ENCODE data around the gene PCDHGB4. TPM values are rescaled to one million over a fixed set of nuclear protein-coding genes. Genes with fewer than 3 reads are reported as not detected.
"Not testable (repeated sequence)": the region's sequence is repeated elsewhere in the genome, so short reads cannot be mapped to it uniquely, and the experiment has no call there.

Gene PCDHGB4
- total and polyA plus RNA-seq, 2 of the 4 experiments (the other 2 are of a cell fraction): 10.0 to 17.6 TPM

GRCh38 chr5:141394401-141395187 lies 7.1 kb downstream of the PCDHGB4 start:
- in situ Hi-C loops (cut with MboI; ENCODE audit: low sequenced_read_pairs); H3K4ac ChIP-seq (ENCODE audit: low read depth, low read length); H4K5ac ChIP-seq (ENCODE audit: low read depth, low read length); H3K14ac ChIP-seq (replicated peaks; ENCODE audit: low read depth, low read length); intact Hi-C loops (cut with micrococcal nuclease); H3K9ac ChIP-seq (ENCODE audit: low read depth, low read length); DNase-seq; H3K4me1 ChIP-seq (ENCODE audit: control insufficient read depth, insufficient read depth, low read length); H3K27ac ChIP-seq (ENCODE audit: insufficient read depth, low read length); H3K18ac ChIP-seq (ENCODE audit: low read depth, low read length); ATAC-seq (ENCODE audit: low read depth); BruUV-seq (replicated peaks); POLR2A ChIA-PET (ENCODE audit: unreplicated experiment); H3K23ac ChIP-seq (ENCODE audit: low read depth, low read length); H2BK15ac ChIP-seq (ENCODE audit: low read depth, low read length); H2AK5ac ChIP-seq (ENCODE audit: low read depth, low read length); H3K27me3 ChIP-seq (ENCODE audit: control insufficient read depth, insufficient read depth, low read length); H4K8ac ChIP-seq (ENCODE audit: low read depth in 2 of 2, low read length in 2 of 2); H2BK5ac ChIP-seq (ENCODE audit: low read depth, low read length, poor library complexity, severe bottlenecking); H2AK9ac ChIP-seq (replicated peaks; ENCODE audit: low read depth, low read length, poor library complexity); H3K9me1 ChIP-seq (ENCODE audit: insufficient read depth, low read length); H3K56ac ChIP-seq (ENCODE audit: extremely low read depth, insufficient read depth, low read length); H4K91ac ChIP-seq (ENCODE audit: insufficient read depth, low read depth, low read length); dilution Hi-C loops (cut with HindIII; ENCODE audit: low sequenced_read_pairs, unreplicated experiment); H3K4me3 ChIP-seq (ENCODE audit: insufficient read depth, low read depth, low read length); H4K20me1 ChIP-seq (ENCODE audit: insufficient read depth, low read length); H2AFZ ChIP-seq (replicated peaks; ENCODE audit: low read length, poor library complexity); H3K4me2 ChIP-seq (ENCODE audit: low read depth, low read length); H2BK120ac ChIP-seq (ENCODE audit: low read depth, low read length); H3K79me1 ChIP-seq (ENCODE audit: low read depth in 1 of 2, low read length in 2 of 2); H2BK20ac ChIP-seq (ENCODE audit: low read depth, low read length): not testable (repeated sequence)
- WGBS, 2 experiments (ENCODE audit: extremely low coverage in 2 of 2, insufficient read length in 1 of 2): 30% methylated on average over 2 of the region's 53 CpGs; no CpG with 5 or more reads in 1 of the 2 experiments
- H3K36me3 ChIP-seq (ENCODE audit: control insufficient read depth, insufficient read depth, low read length): peaks cover 23% of the 10 kb centered on the region
- CTCF ChIA-PET: interaction anchor here (0.6 kb wide), 1 partner anchor 202 kb away, joined by 3 read pairs; no protein-coding TSS in a partner anchor
- H3K9me3 ChIP-seq (ENCODE audit: control insufficient read depth, insufficient read depth, low read length): peaks cover 46% of the 10 kb centered on the region
